Activated CD4-positive, CD25-positive, alpha-beta regulatory T cell (primary cell): ENCODE data around the gene IGLL1.

ENCODE experiments used
- DNase-seq, 4 experiments: peaks; one replicate each; lab custom pipeline; 2025; lab: John Stamatoyannopoulos, UW

IGLL1 gene

DNA sequence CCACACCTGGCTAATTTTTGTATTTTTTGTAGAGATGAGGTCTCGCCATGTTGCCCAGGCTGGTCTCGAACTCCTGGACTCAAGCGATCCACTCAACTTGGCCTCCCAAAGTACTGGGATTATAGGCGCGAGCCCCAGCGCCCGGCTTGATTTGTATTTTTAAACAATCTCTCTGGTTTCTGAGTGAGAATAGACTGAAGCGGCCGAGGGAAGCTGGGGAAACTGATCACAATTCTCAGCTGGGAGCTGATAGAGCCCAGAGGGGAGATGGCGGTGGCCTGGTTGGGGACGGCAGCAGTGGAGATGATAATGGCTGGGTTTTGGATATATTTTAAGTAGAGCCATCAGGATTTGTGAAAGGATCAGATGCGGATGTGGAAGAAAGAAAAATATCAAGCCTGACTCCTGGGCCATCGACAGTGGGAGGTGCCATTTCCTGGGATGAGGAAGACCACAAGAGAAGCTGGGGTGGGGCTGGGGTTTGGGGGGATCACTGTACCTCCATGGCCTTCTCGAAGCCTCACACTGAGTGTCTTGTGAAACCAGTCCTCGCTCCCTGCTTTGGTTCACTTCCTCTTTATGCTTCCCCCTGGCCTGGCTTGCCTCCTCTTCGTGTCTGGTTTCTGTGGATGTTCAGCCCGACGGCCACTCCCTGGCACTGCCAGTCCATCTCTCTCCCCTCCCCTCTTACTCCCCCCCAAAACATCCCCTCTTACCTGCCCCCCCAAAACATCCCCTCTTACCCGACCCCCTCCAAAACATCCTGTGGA, 51.9 kb downstream of the IGLL1 start:
- no peak for DNase-seq

DNA sequence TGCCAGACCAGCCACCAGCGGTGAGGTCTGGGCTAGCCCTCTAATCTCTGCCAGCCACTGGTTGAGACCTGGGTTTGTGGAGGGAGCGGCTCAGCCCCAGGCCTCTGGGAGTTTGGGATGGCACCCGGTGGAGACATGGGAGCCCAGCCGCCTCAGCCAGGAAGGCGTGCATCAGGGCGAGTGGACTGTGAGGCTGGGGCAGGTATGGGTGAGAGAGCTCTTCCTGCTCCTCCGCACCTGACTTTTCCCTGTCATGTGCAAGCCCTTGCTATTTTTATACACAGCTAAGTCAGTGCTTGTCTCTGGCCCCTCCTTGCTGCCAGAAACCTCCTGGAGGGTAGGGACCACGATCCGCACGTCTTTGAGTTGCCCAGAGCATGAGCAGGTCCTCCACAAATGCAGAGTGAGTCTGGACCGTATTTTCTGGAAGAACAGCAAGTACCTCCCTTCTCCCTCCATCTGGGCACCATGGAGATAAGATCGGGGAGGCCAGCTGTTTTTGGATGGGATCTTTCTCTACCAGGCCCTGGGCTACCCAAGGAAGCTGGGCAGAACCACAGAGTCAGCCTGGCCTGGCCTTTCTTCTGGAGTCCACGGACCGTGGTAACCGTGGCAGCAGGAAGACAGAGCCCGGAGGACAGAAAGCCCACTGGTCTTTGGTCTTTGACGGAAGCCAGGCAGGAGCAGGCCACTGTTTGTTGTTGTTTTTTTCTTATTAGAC, 53.3 kb downstream of the IGLL1 start:
- no peak for DNase-seq

DNA sequence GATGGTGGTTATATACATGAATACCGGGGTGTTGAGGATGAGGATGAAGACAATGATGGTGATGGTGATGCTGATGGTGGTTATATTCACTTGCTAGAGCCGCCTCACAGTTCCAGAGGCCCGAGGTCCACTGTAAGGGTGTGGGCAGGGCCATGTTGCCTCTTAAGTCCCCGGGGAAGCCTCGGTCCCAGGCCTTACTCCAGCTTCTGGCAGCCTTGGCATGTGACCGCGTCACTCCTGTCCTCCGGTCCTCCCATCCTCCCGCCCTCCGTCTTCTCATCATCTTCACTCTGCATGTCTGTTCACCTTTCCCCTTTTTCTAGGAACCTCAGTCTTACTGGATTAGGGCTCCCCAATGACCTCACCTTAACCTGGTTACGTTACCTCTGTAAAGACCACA, 54.6 kb downstream of the IGLL1 start:
- no peak for DNase-seq

- no peak for DNase-seq
These were observed 55.9 kb downstream of the IGLL1 start for GRCh38 chr22:23524226-23524625.

DNA sequence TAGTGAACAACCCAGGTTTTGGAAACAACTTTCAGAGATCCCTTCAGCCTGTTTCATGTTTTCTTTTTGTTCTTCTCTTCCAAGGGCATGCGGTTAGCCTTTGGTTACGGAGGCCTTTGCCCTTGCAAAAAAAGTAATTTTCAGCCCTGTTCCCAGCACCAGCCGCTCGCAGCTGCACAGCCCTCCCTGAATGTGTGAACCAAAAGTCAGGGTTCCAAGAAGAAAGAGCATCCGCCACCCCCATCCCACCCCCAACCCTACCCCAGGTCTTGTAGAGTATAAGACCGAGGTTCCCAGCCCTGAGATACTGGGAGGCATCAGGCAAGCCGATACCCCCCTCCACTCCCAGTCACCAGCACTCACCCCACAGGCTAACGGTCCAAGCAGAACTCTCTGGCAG, 56.4 kb downstream of the IGLL1 start:
- no peak for DNase-seq
